ENCODE measurements around the gene ZNF660. TPM values are rescaled to one million over a fixed set of nuclear protein-coding genes. Genes with fewer than 3 reads are reported as not detected.

Gene ZNF660
- total and polyA plus RNA-seq, 9 of the 15 experiments (the other 6 are each of a cell fraction or from before 2014, with no cell fraction given): 0.06 to 0.65 (median 0.17) TPM

DNA sequence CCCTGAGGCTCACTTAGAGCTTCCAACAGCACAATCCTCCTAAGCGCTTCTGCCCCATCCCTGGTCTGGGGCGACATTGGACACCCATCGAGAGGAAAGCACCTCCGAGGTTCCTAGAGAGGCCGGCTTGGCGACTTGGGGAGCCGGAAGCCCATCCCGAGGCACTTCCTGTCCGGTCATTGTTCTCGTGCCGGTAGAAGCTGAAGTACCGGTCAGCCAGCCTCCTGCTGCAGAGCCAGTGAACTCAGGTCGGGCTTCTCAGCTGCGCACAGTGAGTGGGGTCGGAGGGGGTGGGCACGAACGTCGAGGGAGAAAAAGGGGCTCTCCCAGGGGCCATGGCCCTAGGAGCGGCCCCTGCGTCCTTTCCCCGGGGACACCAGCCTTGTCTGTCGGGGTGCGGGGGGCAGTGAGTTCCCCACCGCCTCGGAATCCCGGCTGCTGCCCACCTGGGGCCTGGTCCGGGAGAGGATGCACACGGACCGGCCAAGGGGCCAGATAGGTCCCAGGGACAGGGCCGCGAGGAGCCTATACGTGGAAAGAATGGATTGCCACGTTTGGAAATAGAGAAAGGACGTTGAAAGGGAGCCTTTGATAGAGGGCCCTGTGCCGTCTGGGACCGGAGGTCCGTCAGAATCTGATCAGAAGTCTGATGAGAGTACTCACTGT lies 63.9 kb downstream of the ZNF660 start, which contains the start of gene ZNF35 (continued):
- no peak for TF ChIP-seq ZNF699 (CRISPR knock-in tag; IDR thresholded peaks at IDR 0.05; ENCODE audit: insufficient replicate concordance)
- TF ChIP-seq, protein P1, sequence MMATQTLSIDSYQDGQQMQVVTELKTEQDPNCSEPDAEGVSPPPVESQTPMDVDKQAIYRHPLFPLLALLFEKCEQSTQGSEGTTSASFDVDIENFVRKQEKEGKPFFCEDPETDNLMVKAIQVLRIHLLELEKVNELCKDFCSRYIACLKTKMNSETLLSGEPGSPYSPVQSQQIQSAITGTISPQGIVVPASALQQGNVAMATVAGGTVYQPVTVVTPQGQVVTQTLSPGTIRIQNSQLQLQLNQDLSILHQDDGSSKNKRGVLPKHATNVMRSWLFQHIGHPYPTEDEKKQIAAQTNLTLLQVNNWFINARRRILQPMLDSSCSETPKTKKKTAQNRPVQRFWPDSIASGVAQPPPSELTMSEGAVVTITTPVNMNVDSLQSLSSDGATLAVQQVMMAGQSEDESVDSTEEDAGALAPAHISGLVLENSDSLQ (IDR thresholded peaks at IDR 0.05): peak; percentile 61
- TF ChIP-seq, protein P2, sequence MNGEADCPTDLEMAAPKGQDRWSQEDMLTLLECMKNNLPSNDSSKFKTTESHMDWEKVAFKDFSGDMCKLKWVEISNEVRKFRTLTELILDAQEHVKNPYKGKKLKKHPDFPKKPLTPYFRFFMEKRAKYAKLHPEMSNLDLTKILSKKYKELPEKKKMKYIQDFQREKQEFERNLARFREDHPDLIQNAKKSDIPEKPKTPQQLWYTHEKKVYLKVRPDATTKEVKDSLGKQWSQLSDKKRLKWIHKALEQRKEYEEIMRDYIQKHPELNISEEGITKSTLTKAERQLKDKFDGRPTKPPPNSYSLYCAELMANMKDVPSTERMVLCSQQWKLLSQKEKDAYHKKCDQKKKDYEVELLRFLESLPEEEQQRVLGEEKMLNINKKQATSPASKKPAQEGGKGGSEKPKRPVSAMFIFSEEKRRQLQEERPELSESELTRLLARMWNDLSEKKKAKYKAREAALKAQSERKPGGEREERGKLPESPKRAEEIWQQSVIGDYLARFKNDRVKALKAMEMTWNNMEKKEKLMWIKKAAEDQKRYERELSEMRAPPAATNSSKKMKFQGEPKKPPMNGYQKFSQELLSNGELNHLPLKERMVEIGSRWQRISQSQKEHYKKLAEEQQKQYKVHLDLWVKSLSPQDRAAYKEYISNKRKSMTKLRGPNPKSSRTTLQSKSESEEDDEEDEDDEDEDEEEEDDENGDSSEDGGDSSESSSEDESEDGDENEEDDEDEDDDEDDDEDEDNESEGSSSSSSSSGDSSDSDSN (IDR thresholded peaks at IDR 0.05; ENCODE audit: borderline replicate concordance in 1 of 2, low read depth in 2 of 2, low read length in 2 of 2): peak in 1 of 2 experiments; percentile 88; a peak in 3 of 4 replicates
- TF ChIP-seq MXI1 (IDR thresholded peaks at IDR 0.05; ENCODE audit: low read depth, low read length): 0 out of 2 replicates have a peak, but pooled peaks have one; percentile 20
- TF ChIP-seq, protein P3, sequence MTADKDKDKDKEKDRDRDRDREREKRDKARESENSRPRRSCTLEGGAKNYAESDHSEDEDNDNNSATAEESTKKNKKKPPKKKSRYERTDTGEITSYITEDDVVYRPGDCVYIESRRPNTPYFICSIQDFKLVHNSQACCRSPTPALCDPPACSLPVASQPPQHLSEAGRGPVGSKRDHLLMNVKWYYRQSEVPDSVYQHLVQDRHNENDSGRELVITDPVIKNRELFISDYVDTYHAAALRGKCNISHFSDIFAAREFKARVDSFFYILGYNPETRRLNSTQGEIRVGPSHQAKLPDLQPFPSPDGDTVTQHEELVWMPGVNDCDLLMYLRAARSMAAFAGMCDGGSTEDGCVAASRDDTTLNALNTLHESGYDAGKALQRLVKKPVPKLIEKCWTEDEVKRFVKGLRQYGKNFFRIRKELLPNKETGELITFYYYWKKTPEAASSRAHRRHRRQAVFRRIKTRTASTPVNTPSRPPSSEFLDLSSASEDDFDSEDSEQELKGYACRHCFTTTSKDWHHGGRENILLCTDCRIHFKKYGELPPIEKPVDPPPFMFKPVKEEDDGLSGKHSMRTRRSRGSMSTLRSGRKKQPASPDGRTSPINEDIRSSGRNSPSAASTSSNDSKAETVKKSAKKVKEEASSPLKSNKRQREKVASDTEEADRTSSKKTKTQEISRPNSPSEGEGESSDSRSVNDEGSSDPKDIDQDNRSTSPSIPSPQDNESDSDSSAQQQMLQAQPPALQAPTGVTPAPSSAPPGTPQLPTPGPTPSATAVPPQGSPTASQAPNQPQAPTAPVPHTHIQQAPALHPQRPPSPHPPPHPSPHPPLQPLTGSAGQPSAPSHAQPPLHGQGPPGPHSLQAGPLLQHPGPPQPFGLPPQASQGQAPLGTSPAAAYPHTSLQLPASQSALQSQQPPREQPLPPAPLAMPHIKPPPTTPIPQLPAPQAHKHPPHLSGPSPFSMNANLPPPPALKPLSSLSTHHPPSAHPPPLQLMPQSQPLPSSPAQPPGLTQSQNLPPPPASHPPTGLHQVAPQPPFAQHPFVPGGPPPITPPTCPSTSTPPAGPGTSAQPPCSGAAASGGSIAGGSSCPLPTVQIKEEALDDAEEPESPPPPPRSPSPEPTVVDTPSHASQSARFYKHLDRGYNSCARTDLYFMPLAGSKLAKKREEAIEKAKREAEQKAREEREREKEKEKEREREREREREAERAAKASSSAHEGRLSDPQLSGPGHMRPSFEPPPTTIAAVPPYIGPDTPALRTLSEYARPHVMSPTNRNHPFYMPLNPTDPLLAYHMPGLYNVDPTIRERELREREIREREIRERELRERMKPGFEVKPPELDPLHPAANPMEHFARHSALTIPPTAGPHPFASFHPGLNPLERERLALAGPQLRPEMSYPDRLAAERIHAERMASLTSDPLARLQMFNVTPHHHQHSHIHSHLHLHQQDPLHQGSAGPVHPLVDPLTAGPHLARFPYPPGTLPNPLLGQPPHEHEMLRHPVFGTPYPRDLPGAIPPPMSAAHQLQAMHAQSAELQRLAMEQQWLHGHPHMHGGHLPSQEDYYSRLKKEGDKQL (CRISPR knock-in tag; IDR thresholded peaks at IDR 0.05; ENCODE audit: borderline replicate concordance): no peak
- TF ChIP-seq DMBX1 (CRISPR knock-in tag; IDR thresholded peaks at IDR 0.05; ENCODE audit: borderline replicate concordance): no peak
- no peak for TF ChIP-seq ZNF354B (CRISPR knock-in tag; IDR thresholded peaks at IDR 0.05)
- TF ChIP-seq, protein P4, sequence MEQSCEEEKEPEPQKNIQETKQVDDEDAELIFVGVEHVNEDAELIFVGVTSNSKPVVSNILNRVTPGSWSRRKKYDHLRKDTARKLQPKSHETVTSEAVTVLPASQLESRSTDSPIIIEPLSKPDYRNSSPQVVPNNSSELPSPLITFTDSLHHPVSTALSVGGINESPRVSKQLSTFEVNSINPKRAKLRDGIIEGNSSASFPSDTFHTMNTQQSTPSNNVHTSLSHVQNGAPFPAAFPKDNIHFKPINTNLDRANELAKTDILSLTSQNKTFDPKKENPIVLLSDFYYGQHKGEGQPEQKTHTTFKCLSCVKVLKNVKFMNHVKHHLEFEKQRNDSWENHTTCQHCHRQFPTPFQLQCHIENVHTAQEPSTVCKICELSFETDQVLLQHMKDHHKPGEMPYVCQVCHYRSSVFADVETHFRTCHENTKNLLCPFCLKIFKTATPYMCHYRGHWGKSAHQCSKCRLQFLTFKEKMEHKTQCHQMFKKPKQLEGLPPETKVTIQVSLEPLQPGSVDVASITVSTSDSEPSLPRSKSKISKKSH (CRISPR knock-in tag; IDR thresholded peaks at IDR 0.05): peak; percentile 32; the same call in 1 of the 2 replicates
- TF ChIP-seq, protein P5, sequence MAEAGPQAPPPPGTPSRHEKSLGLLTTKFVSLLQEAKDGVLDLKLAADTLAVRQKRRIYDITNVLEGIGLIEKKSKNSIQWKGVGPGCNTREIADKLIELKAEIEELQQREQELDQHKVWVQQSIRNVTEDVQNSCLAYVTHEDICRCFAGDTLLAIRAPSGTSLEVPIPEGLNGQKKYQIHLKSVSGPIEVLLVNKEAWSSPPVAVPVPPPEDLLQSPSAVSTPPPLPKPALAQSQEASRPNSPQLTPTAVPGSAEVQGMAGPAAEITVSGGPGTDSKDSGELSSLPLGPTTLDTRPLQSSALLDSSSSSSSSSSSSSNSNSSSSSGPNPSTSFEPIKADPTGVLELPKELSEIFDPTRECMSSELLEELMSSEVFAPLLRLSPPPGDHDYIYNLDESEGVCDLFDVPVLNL (CRISPR knock-in tag; IDR thresholded peaks at IDR 0.05; ENCODE audit: low read depth): 0 out of 2 replicates have a peak, but pooled peaks have one; percentile 44
- TF ChIP-seq, protein P6, sequence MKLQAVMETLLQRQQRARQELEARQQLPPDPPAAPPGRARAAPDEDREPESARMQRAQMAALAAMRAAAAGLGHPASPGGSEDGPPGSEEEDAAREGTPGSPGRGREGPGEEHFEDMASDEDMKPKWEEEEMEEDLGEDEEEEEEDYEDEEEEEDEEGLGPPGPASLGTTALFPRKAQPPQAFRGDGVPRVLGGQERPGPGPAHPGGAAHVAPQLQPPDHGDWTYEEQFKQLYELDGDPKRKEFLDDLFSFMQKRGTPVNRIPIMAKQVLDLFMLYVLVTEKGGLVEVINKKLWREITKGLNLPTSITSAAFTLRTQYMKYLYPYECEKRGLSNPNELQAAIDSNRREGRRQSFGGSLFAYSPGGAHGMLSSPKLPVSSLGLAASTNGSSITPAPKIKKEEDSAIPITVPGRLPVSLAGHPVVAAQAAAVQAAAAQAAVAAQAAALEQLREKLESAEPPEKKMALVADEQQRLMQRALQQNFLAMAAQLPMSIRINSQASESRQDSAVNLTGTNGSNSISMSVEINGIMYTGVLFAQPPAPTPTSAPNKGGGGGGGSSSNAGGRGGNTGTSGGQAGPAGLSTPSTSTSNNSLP (IDR thresholded peaks at IDR 0.05; ENCODE audit: borderline replicate concordance, low read depth, low read length): no peak
- peak; percentile 71 for TF ChIP-seq ETV1 (tag; conservative IDR thresholded peaks at IDR 0.05; ENCODE audit: low read depth)
- TF ChIP-seq HLTF (IDR thresholded peaks at IDR 0.05): no peak
